Esophagus muscularis mucosa (tissue), 3 donors: ENCODE results near the gene GRIA4.

Experiments
- POLR2A ChIP-seq: fragments of 450-650 bp; IDR thresholded peaks from one replicate; pipeline ENCODE4 v1.6.1; 2017; ENCODE audit warnings: antibody characterized with exemption, moderate library complexity, mild to moderate bottlenecking, low read depth
- POLR2AphosphoS5 ChIP-seq, 2 donors: sonication (generic); formaldehyde crosslinking; IDR thresholded peaks; one replicate each; pipeline ENCODE4 v1.6.1; 2017; ENCODE audit warnings: antibody characterized with exemption in 2 of 2
- TF ChIP-seq, protein P1 (sequence below), 3 experiments: fragments of 200-600 bp in 2 of 3; fragments of 450-650 bp in 1 of 3; sonication (generic) in 2 of 3; IDR thresholded peaks; one replicate each; pipeline ENCODE4 v1.5.1; 2017 to 2019; ENCODE audit warnings: antibody characterized with exemption in 3 of 3, mild to moderate bottlenecking in 2 of 3, moderate library complexity in 1 of 3

- TF ChIP-seq, protein P1, sequence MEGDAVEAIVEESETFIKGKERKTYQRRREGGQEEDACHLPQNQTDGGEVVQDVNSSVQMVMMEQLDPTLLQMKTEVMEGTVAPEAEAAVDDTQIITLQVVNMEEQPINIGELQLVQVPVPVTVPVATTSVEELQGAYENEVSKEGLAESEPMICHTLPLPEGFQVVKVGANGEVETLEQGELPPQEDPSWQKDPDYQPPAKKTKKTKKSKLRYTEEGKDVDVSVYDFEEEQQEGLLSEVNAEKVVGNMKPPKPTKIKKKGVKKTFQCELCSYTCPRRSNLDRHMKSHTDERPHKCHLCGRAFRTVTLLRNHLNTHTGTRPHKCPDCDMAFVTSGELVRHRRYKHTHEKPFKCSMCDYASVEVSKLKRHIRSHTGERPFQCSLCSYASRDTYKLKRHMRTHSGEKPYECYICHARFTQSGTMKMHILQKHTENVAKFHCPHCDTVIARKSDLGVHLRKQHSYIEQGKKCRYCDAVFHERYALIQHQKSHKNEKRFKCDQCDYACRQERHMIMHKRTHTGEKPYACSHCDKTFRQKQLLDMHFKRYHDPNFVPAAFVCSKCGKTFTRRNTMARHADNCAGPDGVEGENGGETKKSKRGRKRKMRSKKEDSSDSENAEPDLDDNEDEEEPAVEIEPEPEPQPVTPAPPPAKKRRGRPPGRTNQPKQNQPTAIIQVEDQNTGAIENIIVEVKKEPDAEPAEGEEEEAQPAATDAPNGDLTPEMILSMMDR (IDR thresholded peaks at IDR 0.05) = no peak
- TF ChIP-seq POLR2A = no peak
- no peak for TF ChIP-seq POLR2AphosphoS5 (IDR thresholded peaks at IDR 0.05)
These were observed 60.9 kb downstream of the GRIA4 start for GRCh38 chr11:105670811-105671210.
